HEK293 (cell line): Measurements from ENCODE around the gene GNG7.
A peak's percentile ranks its signal among the peaks of the same experiment; 100 is the strongest.

Source experiments
- HOXA7 ChIP-seq: sonication (generic); formaldehyde crosslinking; IDR thresholded peaks from 2 replicates; pipeline ENCODE4 v1.8.1; 2022; ENCODE audit warnings: missing genetic modification reagents, borderline replicate concordance
- IKZF3 ChIP-seq: fragments of 450-650 bp; IDR thresholded peaks from 2 replicates; pipeline ENCODE4 v1.5.0; 2018; ENCODE audit warnings: missing biosample characterization, mild to moderate bottlenecking, missing genetic modification characterization, moderate library complexity
- REPIN1 ChIP-seq: fragments of 450-650 bp; formaldehyde crosslinking; IDR thresholded peaks from 2 replicates; pipeline ENCODE4 v1.5.1; 2017; ENCODE audit warnings: missing biosample characterization, missing genetic modification characterization, low read depth
- ZEB2 ChIP-seq: fragments of 450-650 bp; formaldehyde crosslinking; IDR thresholded peaks from 2 replicates; pipeline ENCODE4 v1.5.1; 2016; ENCODE audit warnings: missing biosample characterization, missing genetic modification characterization
- ZFP3 ChIP-seq: fragments of 450-650 bp; formaldehyde crosslinking; IDR thresholded peaks from 2 replicates; pipeline ENCODE4 v1.5.1; 2016; ENCODE audit warnings: low read depth, missing biosample characterization, missing genetic modification characterization
- ZNF10 ChIP-seq: fragments of 450-650 bp; formaldehyde crosslinking; IDR thresholded peaks from 2 replicates; pipeline ENCODE4 v1.5.1; 2017; ENCODE audit warnings: missing biosample characterization, missing genetic modification characterization
- ZNF24 ChIP-seq: fragments of 450-650 bp; formaldehyde crosslinking; IDR thresholded peaks from 2 replicates; pipeline ENCODE4 v1.5.1; 2016; ENCODE audit warnings: missing biosample characterization, missing genetic modification characterization
- ZNF274 ChIP-seq, 2 experiments: fragments of 200-500 bp in 1 of 2; fragments of 450-650 bp in 1 of 2; sonication (Bioruptor generic) in 1 of 2; formaldehyde crosslinking in 1 of 2; IDR thresholded peaks; 2 replicates each; pipeline versions ENCODE4 v1.5.1 to v1.6.1; 2014 to 2016; ENCODE audit warnings: borderline replicate concordance in 1 of 2, inconsistent platforms in 1 of 2, low read length in 1 of 2, missing biosample characterization in 1 of 2, missing genetic modification characterization in 1 of 2
- ZNF292 ChIP-seq: fragments of 450-650 bp; formaldehyde crosslinking; IDR thresholded peaks from 2 replicates; pipeline ENCODE4 v1.5.1; 2016; ENCODE audit warnings: low read depth, missing biosample characterization, missing genetic modification characterization, borderline replicate concordance
- ZNF394 ChIP-seq: fragments of 450-650 bp; formaldehyde crosslinking; IDR thresholded peaks from 2 replicates; pipeline ENCODE4 v1.5.1; 2016; ENCODE audit warnings: missing biosample characterization, missing genetic modification characterization, mild to moderate bottlenecking, moderate library complexity, borderline replicate concordance
- ZNF416 ChIP-seq: fragments of 450-650 bp; formaldehyde crosslinking; IDR thresholded peaks from 2 replicates; pipeline ENCODE4 v1.5.1; 2016; ENCODE audit warnings: missing biosample characterization, missing genetic modification characterization
- ZNF48 ChIP-seq: fragments of 450-650 bp; formaldehyde crosslinking; IDR thresholded peaks from 2 replicates; pipeline ENCODE4 v1.5.1; 2016; ENCODE audit warnings: missing biosample characterization, missing genetic modification characterization
- ZNF501 ChIP-seq: fragments of 450-650 bp; formaldehyde crosslinking; IDR thresholded peaks from 2 replicates; pipeline ENCODE4 v1.5.1; 2016; ENCODE audit warnings: missing biosample characterization, missing genetic modification characterization
- ZNF510 ChIP-seq: fragments of 450-650 bp; formaldehyde crosslinking; IDR thresholded peaks from 2 replicates; pipeline ENCODE4 v1.5.1; 2018; ENCODE audit warnings: mild to moderate bottlenecking, missing genetic modification characterization, missing biosample characterization; ENCODE audit not compliant: insufficient replicate concordance
- ZNF558 ChIP-seq: fragments of 450-650 bp; formaldehyde crosslinking; IDR thresholded peaks from 2 replicates; pipeline ENCODE4 v1.5.1; 2016; ENCODE audit warnings: missing biosample characterization, missing genetic modification characterization
- ZNF561 ChIP-seq: fragments of 450-650 bp; IDR thresholded peaks from 2 replicates; pipeline ENCODE4 v1.5.1; 2018; ENCODE audit warnings: missing biosample characterization, missing genetic modification characterization, borderline replicate concordance
- ZNF571 ChIP-seq: fragments of 450-650 bp; formaldehyde crosslinking; IDR thresholded peaks from 2 replicates; pipeline ENCODE4 v1.5.0; 2017; ENCODE audit warnings: missing biosample characterization, missing genetic modification characterization
- ZNF768 ChIP-seq: fragments of 450-650 bp; formaldehyde crosslinking; IDR thresholded peaks from 2 replicates; pipeline ENCODE4 v1.5.1; 2018; ENCODE audit warnings: missing biosample characterization, mild to moderate bottlenecking, missing genetic modification characterization
- TF ChIP-seq, protein P1 (sequence below): fragments of 450-650 bp; formaldehyde crosslinking; IDR thresholded peaks from 2 replicates; pipeline ENCODE4 v1.5.1; 2016; ENCODE audit warnings: missing biosample characterization, missing genetic modification characterization
- TF ChIP-seq, protein P2 (sequence below): fragments of 450-650 bp; formaldehyde crosslinking; IDR thresholded peaks from 2 replicates; pipeline ENCODE4 v1.5.1; 2017; ENCODE audit warnings: missing biosample characterization, missing genetic modification characterization
- TF ChIP-seq, protein P3 (sequence below): fragments of 450-650 bp; formaldehyde crosslinking; IDR thresholded peaks from 2 replicates; pipeline ENCODE4 v1.5.1; 2017; ENCODE audit warnings: missing biosample characterization, missing genetic modification characterization
- TF ChIP-seq, protein P4 (sequence below): fragments of 450-650 bp; formaldehyde crosslinking; conservative IDR thresholded peaks from 2 replicates; pipeline ENCODE4 v1.5.1; 2016; ENCODE audit warnings: low read depth, missing biosample characterization, missing genetic modification characterization
- TF ChIP-seq, protein P5 (sequence below): fragments of 450-650 bp; IDR thresholded peaks from 2 replicates; pipeline ENCODE4 v1.5.1; 2018; ENCODE audit warnings: missing biosample characterization, missing genetic modification characterization
- TF ChIP-seq, protein P6 (sequence below): fragments of 450-650 bp; formaldehyde crosslinking; IDR thresholded peaks from 2 replicates; pipeline ENCODE4 v1.5.1; 2016; ENCODE audit warnings: missing biosample characterization, missing genetic modification characterization

GNG7 gene

DNA sequence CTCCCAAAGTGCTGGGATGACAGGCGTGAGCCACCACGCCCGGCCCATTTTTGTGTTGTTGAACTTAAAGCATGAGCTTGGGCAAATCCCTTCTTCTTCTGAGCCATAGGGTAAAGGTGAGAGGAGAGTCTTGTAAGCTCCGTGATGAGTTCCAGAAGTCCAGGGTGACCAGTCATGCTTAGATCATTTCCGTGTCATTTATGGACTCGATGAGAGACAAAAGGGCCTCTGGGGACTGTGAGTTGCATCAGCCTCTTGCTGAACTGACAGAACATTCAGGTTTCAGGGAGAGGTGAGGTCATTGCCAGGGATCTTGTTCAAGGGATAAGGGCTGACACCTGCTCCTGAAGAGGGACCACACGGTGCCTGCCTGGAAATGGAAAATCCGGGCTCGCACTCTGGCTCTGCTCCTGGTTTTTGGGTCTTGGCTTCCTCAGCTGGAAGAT is 173.0 kb downstream of the GNG7 start (continued):
- TF ChIP-seq, protein P1, sequence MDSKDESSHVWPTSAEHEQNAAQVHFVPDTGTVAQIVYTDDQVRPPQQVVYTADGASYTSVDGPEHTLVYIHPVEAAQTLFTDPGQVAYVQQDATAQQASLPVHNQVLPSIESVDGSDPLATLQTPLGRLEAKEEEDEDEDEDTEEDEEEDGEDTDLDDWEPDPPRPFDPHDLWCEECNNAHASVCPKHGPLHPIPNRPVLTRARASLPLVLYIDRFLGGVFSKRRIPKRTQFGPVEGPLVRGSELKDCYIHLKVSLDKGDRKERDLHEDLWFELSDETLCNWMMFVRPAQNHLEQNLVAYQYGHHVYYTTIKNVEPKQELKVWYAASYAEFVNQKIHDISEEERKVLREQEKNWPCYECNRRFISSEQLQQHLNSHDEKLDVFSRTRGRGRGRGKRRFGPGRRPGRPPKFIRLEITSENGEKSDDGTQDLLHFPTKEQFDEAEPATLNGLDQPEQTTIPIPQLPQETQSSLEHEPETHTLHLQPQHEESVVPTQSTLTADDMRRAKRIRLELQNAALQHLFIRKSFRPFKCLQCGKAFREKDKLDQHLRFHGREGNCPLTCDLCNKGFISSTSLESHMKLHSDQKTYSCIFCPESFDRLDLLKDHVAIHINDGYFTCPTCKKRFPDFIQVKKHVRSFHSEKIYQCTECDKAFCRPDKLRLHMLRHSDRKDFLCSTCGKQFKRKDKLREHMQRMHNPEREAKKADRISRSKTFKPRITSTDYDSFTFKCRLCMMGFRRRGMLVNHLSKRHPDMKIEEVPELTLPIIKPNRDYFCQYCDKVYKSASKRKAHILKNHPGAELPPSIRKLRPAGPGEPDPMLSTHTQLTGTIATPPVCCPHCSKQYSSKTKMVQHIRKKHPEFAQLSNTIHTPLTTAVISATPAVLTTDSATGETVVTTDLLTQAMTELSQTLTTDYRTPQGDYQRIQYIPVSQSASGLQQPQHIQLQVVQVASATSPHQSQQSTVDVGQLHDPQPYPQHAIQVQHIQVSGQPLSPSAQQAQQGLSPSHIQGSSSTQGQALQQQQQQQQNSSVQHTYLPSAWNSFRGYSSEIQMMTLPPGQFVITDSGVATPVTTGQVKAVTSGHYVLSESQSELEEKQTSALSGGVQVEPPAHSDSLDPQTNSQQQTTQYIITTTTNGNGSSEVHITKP (tag by site-specific recombination) = peak; percentile 74
- peak; percentile 64; the same call in 1 of the 2 replicates for TF ChIP-seq ZNF10 (tag by site-specific recombination)
- 0 out of 2 replicates have a peak, but pooled peaks have one; percentile 36 for TF ChIP-seq ZNF561 (tag by site-specific recombination)
- no peak for TF ChIP-seq ZNF416
- peak; percentile 78; the same call in 1 of the 2 replicates for TF ChIP-seq ZNF394 (tag by site-specific recombination)
- peak; percentile 96 for TF ChIP-seq ZNF24 (tag by site-specific recombination)
- no peak for TF ChIP-seq REPIN1 (tag by site-specific recombination)
- no peak for TF ChIP-seq ZNF501 (tag by site-specific recombination)
- TF ChIP-seq, protein P2, sequence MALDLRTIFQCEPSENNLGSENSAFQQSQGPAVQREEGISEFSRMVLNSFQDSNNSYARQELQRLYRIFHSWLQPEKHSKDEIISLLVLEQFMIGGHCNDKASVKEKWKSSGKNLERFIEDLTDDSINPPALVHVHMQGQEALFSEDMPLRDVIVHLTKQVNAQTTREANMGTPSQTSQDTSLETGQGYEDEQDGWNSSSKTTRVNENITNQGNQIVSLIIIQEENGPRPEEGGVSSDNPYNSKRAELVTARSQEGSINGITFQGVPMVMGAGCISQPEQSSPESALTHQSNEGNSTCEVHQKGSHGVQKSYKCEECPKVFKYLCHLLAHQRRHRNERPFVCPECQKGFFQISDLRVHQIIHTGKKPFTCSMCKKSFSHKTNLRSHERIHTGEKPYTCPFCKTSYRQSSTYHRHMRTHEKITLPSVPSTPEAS (tag by site-specific recombination) = no peak; the same call in none of the 2 replicates
- peak; percentile 97 for TF ChIP-seq IKZF3 (tag by site-specific recombination)
- peak; percentile 78; the same call in 1 of the 2 replicates for TF ChIP-seq ZNF558
- no peak for TF ChIP-seq ZNF571 (tag by site-specific recombination)
- TF ChIP-seq ZNF768 (tag by site-specific recombination) = no peak
- peak; percentile 99 for TF ChIP-seq ZEB2
- no peak for TF ChIP-seq ZFP3 (tag by site-specific recombination)
- TF ChIP-seq HOXA7 (CRISPR knock-in tag) = no peak
- TF ChIP-seq, protein P3, sequence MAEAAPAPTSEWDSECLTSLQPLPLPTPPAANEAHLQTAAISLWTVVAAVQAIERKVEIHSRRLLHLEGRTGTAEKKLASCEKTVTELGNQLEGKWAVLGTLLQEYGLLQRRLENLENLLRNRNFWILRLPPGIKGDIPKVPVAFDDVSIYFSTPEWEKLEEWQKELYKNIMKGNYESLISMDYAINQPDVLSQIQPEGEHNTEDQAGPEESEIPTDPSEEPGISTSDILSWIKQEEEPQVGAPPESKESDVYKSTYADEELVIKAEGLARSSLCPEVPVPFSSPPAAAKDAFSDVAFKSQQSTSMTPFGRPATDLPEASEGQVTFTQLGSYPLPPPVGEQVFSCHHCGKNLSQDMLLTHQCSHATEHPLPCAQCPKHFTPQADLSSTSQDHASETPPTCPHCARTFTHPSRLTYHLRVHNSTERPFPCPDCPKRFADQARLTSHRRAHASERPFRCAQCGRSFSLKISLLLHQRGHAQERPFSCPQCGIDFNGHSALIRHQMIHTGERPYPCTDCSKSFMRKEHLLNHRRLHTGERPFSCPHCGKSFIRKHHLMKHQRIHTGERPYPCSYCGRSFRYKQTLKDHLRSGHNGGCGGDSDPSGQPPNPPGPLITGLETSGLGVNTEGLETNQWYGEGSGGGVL (tag by site-specific recombination) = 0 out of 2 replicates have a peak, but pooled peaks have one; percentile 47
- TF ChIP-seq, protein P4, sequence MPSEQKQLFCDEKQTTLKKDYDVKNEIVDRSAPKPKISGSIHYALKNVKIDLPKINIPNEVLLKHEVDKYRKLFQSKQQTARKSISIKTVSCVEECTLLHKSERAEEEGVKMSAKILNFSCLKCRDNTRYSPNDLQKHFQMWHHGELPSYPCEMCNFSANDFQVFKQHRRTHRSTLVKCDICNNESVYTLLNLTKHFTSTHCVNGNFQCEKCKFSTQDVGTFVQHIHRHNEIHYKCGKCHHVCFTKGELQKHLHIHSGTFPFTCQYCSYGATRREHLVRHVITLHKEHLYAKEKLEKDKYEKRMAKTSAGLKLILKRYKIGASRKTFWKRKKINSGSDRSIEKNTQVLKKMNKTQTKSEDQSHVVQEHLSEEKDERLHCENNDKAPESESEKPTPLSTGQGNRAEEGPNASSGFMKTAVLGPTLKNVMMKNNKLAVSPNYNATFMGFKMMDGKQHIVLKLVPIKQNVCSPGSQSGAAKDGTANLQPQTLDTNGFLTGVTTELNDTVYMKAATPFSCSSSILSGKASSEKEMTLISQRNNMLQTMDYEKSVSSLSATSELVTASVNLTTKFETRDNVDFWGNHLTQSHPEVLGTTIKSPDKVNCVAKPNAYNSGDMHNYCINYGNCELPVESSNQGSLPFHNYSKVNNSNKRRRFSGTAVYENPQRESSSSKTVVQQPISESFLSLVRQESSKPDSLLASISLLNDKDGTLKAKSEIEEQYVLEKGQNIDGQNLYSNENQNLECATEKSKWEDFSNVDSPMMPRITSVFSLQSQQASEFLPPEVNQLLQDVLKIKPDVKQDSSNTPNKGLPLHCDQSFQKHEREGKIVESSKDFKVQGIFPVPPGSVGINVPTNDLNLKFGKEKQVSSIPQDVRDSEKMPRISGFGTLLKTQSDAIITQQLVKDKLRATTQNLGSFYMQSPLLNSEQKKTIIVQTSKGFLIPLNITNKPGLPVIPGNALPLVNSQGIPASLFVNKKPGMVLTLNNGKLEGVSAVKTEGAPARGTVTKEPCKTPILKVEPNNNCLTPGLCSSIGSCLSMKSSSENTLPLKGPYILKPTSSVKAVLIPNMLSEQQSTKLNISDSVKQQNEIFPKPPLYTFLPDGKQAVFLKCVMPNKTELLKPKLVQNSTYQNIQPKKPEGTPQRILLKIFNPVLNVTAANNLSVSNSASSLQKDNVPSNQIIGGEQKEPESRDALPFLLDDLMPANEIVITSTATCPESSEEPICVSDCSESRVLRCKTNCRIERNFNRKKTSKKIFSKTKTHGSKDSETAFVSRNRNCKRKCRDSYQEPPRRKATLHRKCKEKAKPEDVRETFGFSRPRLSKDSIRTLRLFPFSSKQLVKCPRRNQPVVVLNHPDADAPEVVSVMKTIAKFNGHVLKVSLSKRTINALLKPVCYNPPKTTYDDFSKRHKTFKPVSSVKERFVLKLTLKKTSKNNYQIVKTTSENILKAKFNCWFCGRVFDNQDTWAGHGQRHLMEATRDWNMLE = peak; percentile 70
- TF ChIP-seq ZNF292 (tag by site-specific recombination) = no peak
- no peak for TF ChIP-seq ZNF274 (IDR thresholded peaks at IDR 0.05; ENCODE audit: low read length)
- no peak for TF ChIP-seq ZNF274 (tag by site-specific recombination; IDR thresholded peaks at IDR 0.05; ENCODE audit: borderline replicate concordance)
- no peak for TF ChIP-seq ZNF510 (tag by site-specific recombination)
- TF ChIP-seq, protein P5, sequence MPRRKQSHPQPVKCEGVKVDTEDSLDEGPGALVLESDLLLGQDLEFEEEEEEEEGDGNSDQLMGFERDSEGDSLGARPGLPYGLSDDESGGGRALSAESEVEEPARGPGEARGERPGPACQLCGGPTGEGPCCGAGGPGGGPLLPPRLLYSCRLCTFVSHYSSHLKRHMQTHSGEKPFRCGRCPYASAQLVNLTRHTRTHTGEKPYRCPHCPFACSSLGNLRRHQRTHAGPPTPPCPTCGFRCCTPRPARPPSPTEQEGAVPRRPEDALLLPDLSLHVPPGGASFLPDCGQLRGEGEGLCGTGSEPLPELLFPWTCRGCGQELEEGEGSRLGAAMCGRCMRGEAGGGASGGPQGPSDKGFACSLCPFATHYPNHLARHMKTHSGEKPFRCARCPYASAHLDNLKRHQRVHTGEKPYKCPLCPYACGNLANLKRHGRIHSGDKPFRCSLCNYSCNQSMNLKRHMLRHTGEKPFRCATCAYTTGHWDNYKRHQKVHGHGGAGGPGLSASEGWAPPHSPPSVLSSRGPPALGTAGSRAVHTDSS (tag by site-specific recombination) = peak; percentile 37
- TF ChIP-seq, protein P6, sequence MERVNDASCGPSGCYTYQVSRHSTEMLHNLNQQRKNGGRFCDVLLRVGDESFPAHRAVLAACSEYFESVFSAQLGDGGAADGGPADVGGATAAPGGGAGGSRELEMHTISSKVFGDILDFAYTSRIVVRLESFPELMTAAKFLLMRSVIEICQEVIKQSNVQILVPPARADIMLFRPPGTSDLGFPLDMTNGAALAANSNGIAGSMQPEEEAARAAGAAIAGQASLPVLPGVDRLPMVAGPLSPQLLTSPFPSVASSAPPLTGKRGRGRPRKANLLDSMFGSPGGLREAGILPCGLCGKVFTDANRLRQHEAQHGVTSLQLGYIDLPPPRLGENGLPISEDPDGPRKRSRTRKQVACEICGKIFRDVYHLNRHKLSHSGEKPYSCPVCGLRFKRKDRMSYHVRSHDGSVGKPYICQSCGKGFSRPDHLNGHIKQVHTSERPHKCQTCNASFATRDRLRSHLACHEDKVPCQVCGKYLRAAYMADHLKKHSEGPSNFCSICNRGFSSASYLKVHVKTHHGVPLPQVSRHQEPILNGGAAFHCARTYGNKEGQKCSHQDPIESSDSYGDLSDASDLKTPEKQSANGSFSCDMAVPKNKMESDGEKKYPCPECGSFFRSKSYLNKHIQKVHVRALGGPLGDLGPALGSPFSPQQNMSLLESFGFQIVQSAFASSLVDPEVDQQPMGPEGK (tag by site-specific recombination) = peak; percentile 65
- TF ChIP-seq ZNF48 (tag by site-specific recombination) = no peak
